ENCODE data around the gene OR10H5. TPM values are rescaled to one million over a fixed set of nuclear protein-coding genes. Genes with fewer than 3 reads are reported as not detected.
"Not testable (repeated sequence)": the region's sequence is repeated elsewhere in the genome, so short reads cannot be mapped to it uniquely, and the experiment has no call there.

Gene OR10H5
- total RNA-seq, 1 donor from 2014 or later = not detected

GRCh38 chr19:15759962-15760565 is 27.4 kb upstream of the OR10H5 start:
- peaks cover 13% of the 10 kb centered on the region for H3K9me3 Mint-ChIP-seq (ENCODE audit: unreplicated experiment)
- DNase-seq (ENCODE audit: extremely low spot score, unreplicated experiment) = no peak
- no peaks in the 10 kb centered on the region for H3K4me1 Mint-ChIP-seq (ENCODE audit: unreplicated experiment)
- no peak overlapping the region for H3K4me3 Mint-ChIP-seq (ENCODE audit: unreplicated experiment)
- no peaks in the 10 kb centered on the region for H3K36me3 Mint-ChIP-seq (ENCODE audit: unreplicated experiment)
- TF ChIP-seq CTCF (IDR thresholded peaks at IDR 0.05) = no peak
- H3K27ac Mint-ChIP-seq (ENCODE audit: unreplicated experiment) = no peak overlapping the region
- H3K27me3 Mint-ChIP-seq (ENCODE audit: unreplicated experiment) = no peaks in the 10 kb centered on the region

GRCh38 chr19:15769586-15769985 is 17.9 kb upstream of the OR10H5 start:
- DNase-seq (ENCODE audit: extremely low spot score, unreplicated experiment) = no peak
- H3K9me3 Mint-ChIP-seq (ENCODE audit: unreplicated experiment) = peaks cover 46% of the 10 kb centered on the region
- no peaks in the 10 kb centered on the region for H3K36me3 Mint-ChIP-seq (ENCODE audit: unreplicated experiment)
- H3K4me3 Mint-ChIP-seq (ENCODE audit: unreplicated experiment) = no peak overlapping the region
- H3K27ac Mint-ChIP-seq (ENCODE audit: unreplicated experiment) = no peak overlapping the region
- no peak for TF ChIP-seq CTCF (IDR thresholded peaks at IDR 0.05)
- H3K27me3 Mint-ChIP-seq (ENCODE audit: unreplicated experiment) = no peaks in the 10 kb centered on the region
- no peaks in the 10 kb centered on the region for H3K4me1 Mint-ChIP-seq (ENCODE audit: unreplicated experiment)

- not testable (repeated sequence) for H3K27me3 Mint-ChIP-seq (ENCODE audit: unreplicated experiment); H3K4me3 Mint-ChIP-seq (ENCODE audit: unreplicated experiment)
- DNase-seq (ENCODE audit: extremely low spot score, unreplicated experiment) = peak; percentile 60
These were observed 13.3 kb upstream of the OR10H5 start for GRCh38 chr19:15774159-15774558.

GRCh38 chr19:15775249-15775648 is 12.2 kb upstream of the OR10H5 start:
- H3K27ac Mint-ChIP-seq (ENCODE audit: unreplicated experiment) = no peak overlapping the region
- no peak for TF ChIP-seq CTCF (IDR thresholded peaks at IDR 0.05)
- H3K9me3 Mint-ChIP-seq (ENCODE audit: unreplicated experiment) = peaks cover 39% of the 10 kb centered on the region

More at GRCh38 chr19:15774159-15774558, 13.3 kb upstream of the OR10H5 start:
- not testable (repeated sequence) for H3K4me1 Mint-ChIP-seq (ENCODE audit: unreplicated experiment); H3K36me3 Mint-ChIP-seq (ENCODE audit: unreplicated experiment); H3K27ac Mint-ChIP-seq (ENCODE audit: unreplicated experiment)
- H3K9me3 Mint-ChIP-seq (ENCODE audit: unreplicated experiment) = peaks cover 44% of the 10 kb centered on the region

DNA sequence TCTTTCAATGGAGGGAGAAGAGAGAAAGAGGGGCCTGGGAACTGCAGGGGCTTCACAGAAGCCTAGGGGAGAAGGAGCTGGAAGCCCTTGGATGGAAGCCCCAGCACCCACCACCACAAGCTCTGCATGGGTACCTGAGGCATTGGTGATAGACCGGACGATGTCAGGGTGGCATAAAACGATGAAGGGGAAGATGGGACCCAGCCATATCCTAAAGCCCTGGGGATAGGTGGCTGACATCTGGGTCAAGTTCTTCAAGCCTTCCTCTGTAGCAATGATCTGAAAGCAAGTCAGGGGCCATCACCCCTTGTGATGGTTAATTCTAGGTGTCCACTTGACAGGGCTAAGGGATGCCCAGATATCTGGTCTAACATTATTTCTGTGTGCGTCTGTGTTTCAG is 11.2 kb upstream of the OR10H5 start:
- peak; percentile 48 for DNase-seq (ENCODE audit: extremely low spot score, unreplicated experiment)
- Mint-ChIP-seq H3K9me3 (ENCODE audit: unreplicated experiment) (peaks cover 32% of the 10 kb centered on the region), H3K27me3 (ENCODE audit: unreplicated experiment) (no peaks in the 10 kb centered on the region), H3K4me1 (ENCODE audit: unreplicated experiment) (no peaks in the 10 kb centered on the region), H3K36me3 (ENCODE audit: unreplicated experiment) (no peaks in the 10 kb centered on the region), H3K27ac (ENCODE audit: unreplicated experiment) (no peak overlapping the region), H3K4me3 (ENCODE audit: unreplicated experiment) (no peak overlapping the region)
- no peak for TF ChIP-seq CTCF (IDR thresholded peaks at IDR 0.05)

More at GRCh38 chr19:15775249-15775648, 12.2 kb upstream of the OR10H5 start:
- no peaks in the 10 kb centered on the region for H3K27me3 Mint-ChIP-seq (ENCODE audit: unreplicated experiment)
- H3K4me1 Mint-ChIP-seq (ENCODE audit: unreplicated experiment) = no peaks in the 10 kb centered on the region
- peak; percentile 30 for DNase-seq (ENCODE audit: extremely low spot score, unreplicated experiment)
- no peaks in the 10 kb centered on the region for H3K36me3 Mint-ChIP-seq (ENCODE audit: unreplicated experiment)
- H3K4me3 Mint-ChIP-seq (ENCODE audit: unreplicated experiment) = no peak overlapping the region
